Astrocyte (in vitro differentiated cells and primary cell): ENCODE results near the gene RASA2. TPM values are rescaled to one million over a fixed set of nuclear protein-coding genes. Genes with fewer than 3 reads are reported as not detected.

Experiments
- DNase-seq: peaks from one replicate; pipeline ENCODE4 v3.0.0-alpha.2; 2010; ENCODE audit warnings: low read depth
- FAIRE-seq: peaks from 2 replicates; lab custom pipeline; 2011; peaks lifted over from hg19 to GRCh38; lab: Jason Lieb, UNC
- H2AFZ ChIP-seq: 2 replicates; pipeline ENCODE4 v1.6.0; 2012; ENCODE audit warnings: low read depth, low read length, inconsistent platforms
- H3K27ac ChIP-seq: 2 replicates; pipeline ENCODE4 v1.5.1; 2011; ENCODE audit warnings: low read depth, low read length, inconsistent platforms
- H3K27me3 ChIP-seq: 2 replicates; pipeline ENCODE4 v1.6.0; 2011; ENCODE audit warnings: low read length, inconsistent platforms; ENCODE audit not compliant: insufficient read depth
- H3K36me3 ChIP-seq: 2 replicates; pipeline ENCODE4 v1.5.1; 2011; ENCODE audit warnings: low read length, inconsistent platforms; ENCODE audit not compliant: insufficient read depth
- H3K4me1 ChIP-seq: 2 replicates; pipeline ENCODE4 v1.5.1; 2011; ENCODE audit warnings: low read length, inconsistent platforms; ENCODE audit not compliant: insufficient read depth
- H3K4me2 ChIP-seq: 2 replicates; pipeline ENCODE4 v1.6.0; 2012; ENCODE audit warnings: low read length, inconsistent platforms
- H3K4me3 ChIP-seq: 2 replicates; pipeline ENCODE4 v1.5.1; 2011; ENCODE audit warnings: low read depth, mild to moderate bottlenecking, low read length, inconsistent platforms; ENCODE audit not compliant: insufficient read depth
- H3K79me2 ChIP-seq: 2 replicates; pipeline ENCODE4 v1.6.0; 2012; ENCODE audit warnings: mild to moderate bottlenecking, low read length, inconsistent platforms; ENCODE audit not compliant: insufficient read depth
- H3K9ac ChIP-seq: 2 replicates; pipeline ENCODE4 v1.6.0; 2012; ENCODE audit warnings: mild to moderate bottlenecking, low read length, inconsistent platforms
- H3K9me3 ChIP-seq: 2 replicates; pipeline ENCODE4 v1.5.1; 2012; ENCODE audit warnings: low read depth, mild to moderate bottlenecking, low read length, inconsistent platforms; ENCODE audit not compliant: insufficient read depth
- H4K20me1 ChIP-seq: 2 replicates; pipeline ENCODE4 v1.6.0; 2012; ENCODE audit warnings: low read length, inconsistent platforms; ENCODE audit not compliant: insufficient read depth
- H3K27ac Mint-ChIP-seq: one replicate; pipeline ENCODE4 v1.8.0; 2021; ENCODE audit warnings: mild to moderate bottlenecking, mixed read lengths; ENCODE audit not compliant: unreplicated experiment
- H3K27me3 Mint-ChIP-seq: one replicate; pipeline ENCODE4 v1.8.0; 2021; ENCODE audit warnings: low read depth, mixed read lengths; ENCODE audit not compliant: unreplicated experiment
- H3K36me3 Mint-ChIP-seq: one replicate; pipeline ENCODE4 v1.8.0; 2021; ENCODE audit warnings: low read depth, mixed read lengths; ENCODE audit not compliant: unreplicated experiment
- H3K4me1 Mint-ChIP-seq: one replicate; pipeline ENCODE4 v1.8.0; 2021; ENCODE audit warnings: low read depth, mixed read lengths; ENCODE audit not compliant: unreplicated experiment
- H3K4me3 Mint-ChIP-seq: one replicate; pipeline ENCODE4 v1.8.0; 2021; ENCODE audit warnings: mild to moderate bottlenecking, moderate library complexity, mixed read lengths; ENCODE audit not compliant: unreplicated experiment
- H3K9me3 Mint-ChIP-seq: one replicate; pipeline ENCODE4 v1.8.0; 2021; ENCODE audit warnings: mild to moderate bottlenecking, mixed read lengths; ENCODE audit not compliant: unreplicated experiment
- CTCF ChIP-seq: IDR thresholded peaks from 2 replicates; pipeline ENCODE4 v1.5.1; 2011; ENCODE audit warnings: low read depth, mild to moderate bottlenecking, inconsistent platforms, low read length, moderate library complexity; ENCODE audit not compliant: insufficient read depth
- EZH2 ChIP-seq: IDR thresholded peaks from 2 replicates; pipeline ENCODE4 v1.6.1; 2012; ENCODE audit warnings: mild to moderate bottlenecking, low read length, inconsistent platforms; ENCODE audit not compliant: insufficient read depth
- total RNA-seq: library from RNA; stranded (reverse); gene quantifications from 2 replicates; pipeline ENCODE4 v1.2.1, GENCODE V29; 2021

The RASA2 gene
- total RNA-seq, 1 donor from 2014 or later, result 19.0 TPM

GRCh38 chr3:141655801-141656200 is 169.0 kb downstream of the RASA2 start:
- Mint-ChIP-seq H3K36me3 (no peaks in the 10 kb centered on the region), H3K4me3 (no peak overlapping the region), H3K4me1 (peaks cover 3% of the 10 kb centered on the region), H3K27ac (no peak overlapping the region), H3K27me3 (peaks cover 45% of the 10 kb centered on the region), H3K9me3 (peaks cover 18% of the 10 kb centered on the region)
- TF ChIP-seq EZH2 (no peak), CTCF (no peak)
- H3K27ac ChIP-seq, result no peak overlapping the region
- H3K4me2 ChIP-seq, result no peak overlapping the region
- H2AFZ ChIP-seq, result no peak overlapping the region
- peaks cover 4% of the 10 kb centered on the region for H3K27me3 ChIP-seq
- no peak overlapping the region for H3K9ac ChIP-seq
- DNase-seq (no peak), FAIRE-seq (no peak)
- H4K20me1 ChIP-seq, result no peaks in the 10 kb centered on the region
- H3K9me3 ChIP-seq, result no peaks in the 10 kb centered on the region
- H3K4me3 ChIP-seq, result no peak overlapping the region
- no peaks in the 10 kb centered on the region for H3K79me2 ChIP-seq
- H3K4me1 ChIP-seq, result peaks cover 16% of the 10 kb centered on the region
- H3K36me3 ChIP-seq, result no peaks in the 10 kb centered on the region

DNA sequence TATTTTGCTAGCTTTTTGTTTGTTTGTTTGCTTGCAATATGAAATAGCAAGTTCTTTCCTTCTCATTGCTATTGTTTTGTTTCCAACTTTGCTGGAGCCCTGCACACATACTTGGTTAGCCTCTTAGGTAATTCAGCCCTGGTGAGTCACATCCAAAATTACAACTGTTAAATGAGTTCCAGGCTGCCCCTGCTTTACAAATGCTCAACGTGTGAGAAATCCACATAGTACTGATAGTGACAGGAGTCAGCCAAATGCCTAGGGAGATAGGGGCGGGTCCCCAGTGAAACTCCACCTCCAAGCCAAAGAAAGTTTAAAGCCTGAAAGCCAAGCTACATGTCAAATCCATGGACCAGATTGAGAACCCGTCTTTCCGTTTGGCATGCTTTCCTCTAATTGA is 169.9 kb downstream of the RASA2 start:
- Histone ChIP-seq H3K36me3 (no peaks in the 10 kb centered on the region), H3K4me1 (peaks cover 16% of the 10 kb centered on the region), H2AFZ (no peak overlapping the region), H3K4me2 (no peak overlapping the region), H3K27me3 (peaks cover 4% of the 10 kb centered on the region), H3K4me3 (no peak overlapping the region), H4K20me1 (no peaks in the 10 kb centered on the region), H3K79me2 (no peaks in the 10 kb centered on the region), H3K9me3 (no peaks in the 10 kb centered on the region), H3K9ac (no peak overlapping the region), H3K27ac (no peak overlapping the region)
- TF ChIP-seq CTCF (no peak), EZH2 (no peak)
- H3K36me3 Mint-ChIP-seq, result no peaks in the 10 kb centered on the region
- no peak overlapping the region for H3K27ac Mint-ChIP-seq
- peaks cover 18% of the 10 kb centered on the region for H3K9me3 Mint-ChIP-seq
- peaks cover 51% of the 10 kb centered on the region for H3K27me3 Mint-ChIP-seq
- H3K4me1 Mint-ChIP-seq, result peaks cover 3% of the 10 kb centered on the region
- H3K4me3 Mint-ChIP-seq, result no peak overlapping the region
- DNase-seq (peak; percentile 72), FAIRE-seq (peak; percentile 23)

DNA sequence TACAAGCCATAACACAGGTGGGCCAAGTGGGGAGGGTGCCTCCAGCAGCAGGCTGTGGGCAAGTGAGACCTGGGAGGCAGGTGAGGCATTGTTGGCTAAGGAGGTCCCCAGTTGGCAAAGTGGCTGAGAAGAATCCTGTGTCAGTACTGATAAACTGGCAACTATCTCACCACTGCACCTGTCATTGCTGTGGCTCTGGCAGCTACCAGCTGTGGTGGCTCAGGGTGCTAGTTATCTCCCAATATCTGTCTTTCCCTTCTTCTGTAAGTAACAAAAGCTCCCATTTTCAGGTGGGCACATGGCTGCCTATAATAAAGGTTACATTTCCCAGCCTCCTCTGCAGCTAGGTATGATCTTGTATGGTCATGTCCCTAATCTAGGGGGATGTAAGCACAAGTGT is 170.7 kb downstream of the RASA2 start:
- H3K79me2 ChIP-seq, result no peaks in the 10 kb centered on the region
- H3K27ac ChIP-seq, result no peak overlapping the region
- peaks cover 50% of the 10 kb centered on the region for H3K27me3 Mint-ChIP-seq
- no peaks in the 10 kb centered on the region for H3K36me3 Mint-ChIP-seq
- H3K27ac Mint-ChIP-seq, result no peak overlapping the region
- no peak for FAIRE-seq
- H3K36me3 ChIP-seq, result no peaks in the 10 kb centered on the region
- no peaks in the 10 kb centered on the region for H3K9me3 ChIP-seq
- H3K4me2 ChIP-seq, result no peak overlapping the region
- H3K4me1 Mint-ChIP-seq, result peaks cover 3% of the 10 kb centered on the region
- H3K4me3 Mint-ChIP-seq, result no peak overlapping the region
- no peak for DNase-seq
- no peaks in the 10 kb centered on the region for H4K20me1 ChIP-seq
- peaks cover 4% of the 10 kb centered on the region for H3K27me3 ChIP-seq
- peaks cover 16% of the 10 kb centered on the region for H3K4me1 ChIP-seq
- no peak overlapping the region for H3K4me3 ChIP-seq
- H3K9me3 Mint-ChIP-seq, result peaks cover 17% of the 10 kb centered on the region
- H2AFZ ChIP-seq, result no peak overlapping the region
- no peak for TF ChIP-seq CTCF
- no peak for TF ChIP-seq EZH2
- no peak overlapping the region for H3K9ac ChIP-seq
